ENCODE results near the gene RTKN2.

GRCh38 chr10:62177111-62177510 lies 91.5 kb downstream of the RTKN2 start:
- TF ChIP-seq CTCF (IDR thresholded peaks at IDR 0.05) (no peak), POLR2AphosphoS5 (IDR thresholded peaks at IDR 0.05) (no peak), EP300 (IDR thresholded peaks at IDR 0.05) (no peak)
